GM18868 (cell line): ENCODE data around the gene COL8A2.

Experiments
- ATAC-seq: cut with Tn5 transposase; IDR thresholded peaks from one replicate; pipeline ENCODE4 v1.9.1; 2021; ENCODE audit warnings: mild to moderate bottlenecking, moderate library complexity; ENCODE audit not compliant: unreplicated experiment

COL8A2 gene

GRCh38 chr1:36157973-36158826, 33.2 kb upstream of the COL8A2 start:
- ATAC-seq: no peak

DNA sequence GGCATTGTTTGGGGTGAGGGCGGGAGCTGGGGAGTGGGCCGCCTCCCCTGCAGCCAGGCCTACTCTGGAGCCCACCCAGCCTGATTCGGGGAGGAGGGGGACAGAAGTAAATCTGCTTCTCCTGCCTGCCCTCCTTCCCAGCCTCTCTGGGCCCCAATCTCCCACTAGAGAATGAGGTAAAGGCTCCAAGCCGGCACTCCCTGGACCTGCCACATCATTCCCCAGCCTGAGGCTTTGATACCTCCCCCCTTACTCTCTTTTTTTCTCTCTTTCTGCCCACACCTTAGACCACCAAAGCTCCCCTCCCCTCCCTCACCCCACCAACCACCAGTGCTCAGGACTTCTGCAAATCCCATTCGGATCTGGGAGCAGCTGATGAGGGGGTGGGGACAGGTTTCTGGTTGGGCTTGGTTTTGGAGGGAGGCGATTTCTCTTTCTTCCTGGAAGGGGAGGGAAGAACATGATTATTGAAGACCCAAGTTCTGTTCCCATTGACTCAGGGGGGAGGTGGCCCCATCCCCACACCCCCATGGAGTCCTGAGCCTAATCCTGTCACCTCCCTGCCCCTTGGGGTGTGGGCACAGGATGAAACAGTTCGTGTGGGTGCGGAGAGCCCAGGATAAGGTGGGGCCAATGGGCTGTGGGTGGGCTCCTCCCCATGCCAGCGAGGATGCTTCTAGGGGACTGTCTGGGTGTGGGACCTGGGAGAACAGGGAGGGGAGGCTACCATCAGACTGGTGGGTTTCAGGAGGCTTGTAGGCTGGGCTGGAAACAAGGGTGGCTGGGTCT, 32.3 kb upstream of the COL8A2 start:
- ATAC-seq: no peak

DNA sequence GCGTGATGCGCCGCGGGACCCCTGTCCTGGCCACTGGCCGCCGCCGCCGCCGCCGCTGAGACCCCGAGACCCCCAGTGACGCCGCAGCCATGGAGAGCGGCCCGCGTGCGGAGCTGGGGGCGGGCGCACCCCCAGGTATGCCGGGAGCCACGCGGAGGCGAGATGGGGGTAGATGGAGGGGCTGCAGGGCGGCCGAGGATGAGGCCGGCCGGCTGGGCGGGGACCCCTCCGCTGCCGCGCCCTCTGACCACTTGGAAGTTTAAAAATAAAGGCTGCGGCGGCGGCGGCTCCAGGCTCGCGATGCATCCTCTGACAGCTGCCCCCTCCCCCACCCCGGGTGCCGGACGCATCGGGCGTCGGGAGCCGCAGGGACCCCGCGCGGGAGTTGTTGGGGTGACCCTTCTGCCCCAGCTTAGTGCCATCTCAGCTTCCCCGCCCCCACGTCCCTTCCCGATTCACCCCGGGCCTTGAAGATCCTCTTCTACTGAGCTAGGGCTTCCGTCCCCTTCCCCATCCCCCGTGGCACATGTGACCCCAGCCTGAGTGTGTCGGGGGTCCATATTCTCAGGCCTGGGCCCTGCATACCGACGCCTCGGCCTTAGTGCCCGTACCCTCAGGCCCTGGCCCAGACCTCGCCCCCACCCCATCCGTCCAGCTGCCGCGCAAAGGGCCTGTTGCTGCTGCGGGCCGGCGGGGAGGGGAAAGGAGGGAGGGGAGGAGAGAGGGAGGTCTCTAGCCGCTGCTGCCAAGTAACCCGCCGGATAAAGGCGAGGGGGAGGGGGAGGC, 31.5 kb upstream of the COL8A2 start:
- ATAC-seq: peak; percentile 4

- peak; percentile 48 for ATAC-seq
Measured at GRCh38 chr1:36155408-36156328, 30.6 kb upstream of the COL8A2 start, which contains the start of gene MAP7D1. MAP7D1 (plus strand) TSS chr1:36156160; CDS start chr1:36156418, 258 bp downstream.

GRCh38 chr1:36154765-36155407, 29.9 kb upstream of the COL8A2 start:
- ATAC-seq: no peak

DNA sequence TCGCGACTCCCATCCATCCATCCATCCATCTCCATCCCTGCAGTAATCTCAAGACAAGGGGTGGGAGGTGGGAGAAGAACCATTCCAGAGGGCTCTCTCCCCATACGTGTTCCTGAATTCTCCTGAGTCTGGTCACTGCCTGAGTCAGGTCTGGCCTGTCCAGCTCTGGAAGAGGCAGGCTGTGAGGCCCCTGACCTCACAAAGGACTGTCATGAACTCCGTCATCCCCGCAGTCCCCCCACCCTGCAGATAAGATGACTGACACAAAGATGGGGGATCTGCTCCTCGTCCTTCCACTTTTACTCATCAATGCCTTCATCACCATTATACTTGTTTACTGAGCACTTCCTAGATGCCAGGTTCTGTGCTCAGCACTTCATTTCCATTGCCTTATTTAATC, 29.3 kb upstream of the COL8A2 start:
- ATAC-seq: no peak

- no peak for ATAC-seq
Measured at GRCh38 chr1:36153476-36153875, 28.5 kb upstream of the COL8A2 start.

DNA sequence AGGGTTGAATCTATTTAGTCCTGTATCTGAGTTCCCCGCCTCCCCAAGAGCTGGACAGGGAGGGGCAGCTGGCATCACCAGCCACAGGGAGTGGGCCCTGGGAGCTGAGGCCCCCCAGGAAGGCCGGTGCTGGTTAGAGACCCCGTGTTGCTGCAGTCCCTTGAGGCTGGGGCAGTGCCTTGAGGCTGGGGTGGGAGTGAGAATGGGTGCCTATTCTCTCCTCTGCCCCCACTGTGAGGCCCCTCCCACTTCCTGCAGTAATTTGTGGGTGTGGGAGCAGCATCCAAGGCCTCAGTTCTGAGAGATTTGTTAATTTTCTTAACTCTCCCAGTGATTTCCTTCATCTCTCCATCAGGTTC, 26.8 kb upstream of the COL8A2 start:
- ATAC-seq: no peak

- ATAC-seq: no peak
Measured at GRCh38 chr1:36151134-36151844, 26.3 kb upstream of the COL8A2 start.

- ATAC-seq: peak; percentile 49
Measured at GRCh38 chr1:36150296-36151133, 25.5 kb upstream of the COL8A2 start.

DNA sequence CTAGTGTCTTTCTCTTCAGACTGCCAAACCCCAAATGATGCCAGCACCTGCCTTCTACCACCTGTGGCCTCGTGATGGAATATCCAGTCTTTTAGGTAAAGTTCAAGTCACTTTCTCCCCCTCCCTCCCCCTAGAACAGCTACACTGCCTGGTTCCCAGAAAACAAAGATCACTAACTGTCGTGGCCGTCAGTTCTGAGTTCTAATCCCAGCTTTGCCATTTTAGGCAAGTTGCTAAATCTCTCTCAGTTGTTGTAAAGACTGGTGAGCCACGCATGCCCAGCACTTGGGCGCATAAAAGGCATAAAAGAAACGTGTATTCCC, 24.9 kb upstream of the COL8A2 start:
- ATAC-seq: no peak

- ATAC-seq: peak; percentile 89
Measured at GRCh38 chr1:36149237-36149972, 24.4 kb upstream of the COL8A2 start, which contains the start of gene TRAPPC3. TRAPPC3 (minus strand) TSS chr1:36149486; CDS start chr1:36149378, 108 bp downstream.

DNA sequence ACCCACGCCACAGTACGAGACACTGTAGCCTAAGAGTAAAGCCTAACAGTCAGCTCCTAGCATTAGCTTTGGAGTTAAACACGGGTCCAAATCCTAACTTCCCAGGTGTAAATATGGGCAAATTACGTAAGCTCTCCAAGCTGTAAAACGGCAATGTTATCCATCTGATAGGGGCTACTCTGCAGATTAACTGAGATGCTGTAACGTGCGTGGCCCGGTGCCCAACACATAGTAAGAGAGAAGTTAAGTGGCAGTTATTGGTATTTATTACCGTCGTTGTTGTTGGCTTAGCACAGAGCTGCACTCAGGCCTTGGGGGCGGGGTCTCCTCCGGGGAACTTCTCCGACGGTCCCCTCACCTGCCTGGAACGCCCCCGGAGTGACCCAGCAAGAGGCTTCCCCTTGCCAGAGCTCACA, 23.8 kb upstream of the COL8A2 start:
- no peak for ATAC-seq

- ATAC-seq: no peak
Measured at GRCh38 chr1:36144413-36144812, 19.4 kb upstream of the COL8A2 start.

DNA sequence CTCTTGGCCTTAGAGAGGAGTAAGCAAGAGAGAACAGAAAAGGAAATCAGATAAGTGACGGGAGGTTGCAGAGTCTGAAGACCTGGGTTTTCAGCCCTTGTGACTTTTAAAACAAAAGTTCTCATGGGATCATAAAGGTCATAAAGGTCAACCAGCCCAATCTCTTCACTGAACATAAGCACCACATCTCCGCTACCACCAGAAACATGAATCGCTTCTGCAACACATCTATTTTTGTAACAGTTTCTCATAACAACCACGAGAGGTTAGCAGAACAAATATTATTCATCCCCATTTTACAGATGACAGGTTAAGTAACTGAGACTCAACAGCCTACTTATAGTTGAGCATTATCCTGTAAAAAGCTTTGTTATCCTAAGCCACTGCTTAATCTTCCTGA, 18.4 kb upstream of the COL8A2 start:
- ATAC-seq: no peak

GRCh38 chr1:36142121-36142520, 17.1 kb upstream of the COL8A2 start:
- no peak for ATAC-seq

DNA sequence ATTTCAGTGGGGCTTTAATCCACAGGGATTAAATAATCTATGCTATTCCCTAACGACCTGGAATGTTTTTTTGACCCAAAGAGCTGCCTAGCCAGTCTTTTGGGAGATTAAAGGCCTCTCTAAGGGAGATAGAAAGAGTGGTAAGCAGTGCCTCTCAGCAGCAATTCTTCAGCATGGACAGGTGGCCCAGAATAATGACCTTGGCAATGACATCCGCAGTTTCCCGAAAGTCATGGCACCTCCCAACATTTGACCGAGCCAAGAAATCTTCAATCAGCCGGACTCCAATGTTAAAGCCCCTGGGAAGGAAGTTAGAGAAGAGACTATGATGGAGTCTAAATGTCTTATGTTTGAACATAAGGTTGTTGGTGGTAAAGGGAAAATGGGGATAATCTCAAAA, 14.5 kb upstream of the COL8A2 start:
- ATAC-seq: no peak

DNA sequence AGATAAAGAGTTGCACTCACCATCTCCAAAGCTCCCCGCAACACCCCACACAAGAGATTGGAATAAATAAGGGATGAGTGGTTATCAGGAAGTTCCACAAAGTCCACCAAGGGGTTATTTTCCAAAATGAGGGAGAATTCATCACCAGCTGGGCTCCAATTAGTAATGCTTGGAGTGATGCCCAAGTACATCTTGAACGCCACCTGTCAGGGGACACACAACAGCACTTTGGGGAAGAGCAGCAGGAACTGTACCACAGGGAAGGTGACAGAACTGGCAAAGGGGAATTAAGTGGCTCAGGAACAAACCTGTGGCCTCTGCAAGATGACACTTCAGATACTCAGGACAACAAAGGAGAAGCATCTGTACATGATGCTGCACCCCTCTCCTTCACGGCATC, 12.8 kb upstream of the COL8A2 start:
- ATAC-seq: no peak
